HG03432 (cell line): ENCODE measurements around the gene ZNF860.
"Not testable (repeated sequence)": the region's sequence is repeated elsewhere in the genome, so short reads cannot be mapped to it uniquely, and the experiment has no call there.

Experiments used
- ATAC-seq: cut with Tn5 transposase; IDR thresholded peaks from one replicate; pipeline ENCODE4 v1.9.1; 2021; ENCODE audit warnings: mild to moderate bottlenecking, moderate library complexity; ENCODE audit not compliant: unreplicated experiment

The ZNF860 gene

DNA sequence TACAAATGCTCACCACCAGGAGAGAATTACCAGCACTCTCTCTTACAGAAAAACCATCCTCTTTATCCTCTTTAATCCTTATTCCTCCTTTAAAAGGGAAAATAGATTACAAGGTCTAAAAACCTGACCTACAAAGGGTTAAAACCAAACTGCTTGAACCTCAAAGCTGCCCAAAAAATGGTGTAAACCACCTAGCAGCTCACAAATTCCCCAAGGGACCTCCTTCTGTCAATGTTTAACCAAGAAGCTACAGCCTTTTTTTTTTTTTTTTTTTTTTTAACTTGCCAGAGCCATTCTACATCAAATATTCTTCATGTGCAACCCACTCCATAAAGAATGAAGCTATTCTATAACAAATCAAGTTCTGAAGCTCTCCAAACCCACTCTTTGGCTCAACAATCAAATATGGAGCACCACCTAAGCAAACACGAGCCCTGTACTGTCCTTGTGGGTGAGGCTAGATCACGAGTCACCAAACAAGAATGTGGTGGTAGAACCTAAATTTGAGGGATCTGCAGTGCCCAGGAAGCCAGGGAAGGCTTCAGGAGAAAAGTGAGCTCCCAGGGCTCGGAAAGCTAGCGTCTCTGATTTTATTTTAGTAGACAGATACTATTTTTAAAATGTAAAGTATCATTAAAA lies 20.6 kb upstream of the ZNF860 start:
- ATAC-seq = no peak

DNA sequence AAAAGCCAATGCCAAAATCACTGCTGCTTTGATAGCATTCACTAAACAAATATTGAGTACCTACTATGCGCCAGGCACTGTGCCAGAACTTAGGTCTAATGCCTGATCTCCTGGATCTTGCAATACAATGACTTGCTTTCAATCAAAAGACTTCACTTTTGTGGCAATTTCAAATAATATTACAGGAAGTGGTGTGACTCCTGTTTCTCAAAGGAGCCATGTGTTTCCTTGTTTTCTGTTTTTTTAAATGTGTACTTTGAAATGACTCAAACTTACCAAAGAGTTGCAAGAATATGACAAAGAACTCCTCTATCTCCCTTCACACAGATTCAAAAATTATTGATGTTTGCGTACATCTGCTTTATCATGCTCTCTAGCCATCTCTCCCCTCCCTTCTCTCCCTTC lies 18.7 kb upstream of the ZNF860 start:
- ATAC-seq = no peak

DNA sequence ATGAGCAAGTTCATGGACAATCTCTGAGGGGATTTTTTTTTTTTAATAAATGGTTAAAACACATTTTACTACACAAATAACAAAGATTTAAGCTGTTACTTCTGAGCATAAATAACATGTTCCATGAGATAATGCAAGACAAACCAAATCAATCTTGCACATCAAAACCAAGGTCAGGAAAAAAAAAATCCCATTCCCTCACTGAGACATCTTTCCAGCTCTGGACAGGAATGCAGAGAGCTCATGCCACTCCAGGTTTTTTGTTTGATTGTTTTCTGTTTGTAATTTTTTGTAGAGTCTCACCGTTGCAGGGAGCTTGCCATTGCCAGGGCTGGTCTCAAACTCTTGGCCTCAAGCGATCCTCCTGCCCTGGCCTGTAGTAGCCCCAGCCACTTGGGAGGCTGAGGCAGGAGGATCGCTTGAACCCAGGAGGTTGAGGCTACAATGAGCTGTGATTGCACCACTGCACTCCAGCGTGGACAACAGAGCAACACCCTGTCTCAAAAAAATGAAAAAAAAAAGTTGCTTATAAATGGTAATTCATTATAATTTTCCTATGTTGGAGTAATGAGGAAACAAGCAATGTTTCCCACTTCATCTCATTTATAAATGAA lies 14.5 kb upstream of the ZNF860 start:
- no peak for ATAC-seq

DNA sequence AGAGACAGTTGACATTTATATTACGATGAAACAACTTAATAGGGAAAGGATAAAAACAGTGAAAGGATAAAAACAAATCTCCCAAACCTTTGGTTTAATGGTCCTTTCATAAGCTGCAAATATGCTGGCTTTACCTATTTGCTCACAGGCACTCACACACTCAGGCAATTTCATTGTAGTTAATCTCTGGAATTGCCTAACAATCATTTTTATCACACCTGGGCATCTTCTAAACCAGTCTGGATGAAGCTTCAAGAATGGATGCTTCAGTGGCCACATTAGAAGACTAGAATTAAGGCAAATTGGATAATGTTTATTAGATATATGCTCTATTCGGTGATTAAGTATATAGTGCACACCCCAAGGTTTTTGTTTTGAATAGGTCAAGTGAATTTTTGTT lies 14.0 kb upstream of the ZNF860 start:
- no peak for ATAC-seq

DNA sequence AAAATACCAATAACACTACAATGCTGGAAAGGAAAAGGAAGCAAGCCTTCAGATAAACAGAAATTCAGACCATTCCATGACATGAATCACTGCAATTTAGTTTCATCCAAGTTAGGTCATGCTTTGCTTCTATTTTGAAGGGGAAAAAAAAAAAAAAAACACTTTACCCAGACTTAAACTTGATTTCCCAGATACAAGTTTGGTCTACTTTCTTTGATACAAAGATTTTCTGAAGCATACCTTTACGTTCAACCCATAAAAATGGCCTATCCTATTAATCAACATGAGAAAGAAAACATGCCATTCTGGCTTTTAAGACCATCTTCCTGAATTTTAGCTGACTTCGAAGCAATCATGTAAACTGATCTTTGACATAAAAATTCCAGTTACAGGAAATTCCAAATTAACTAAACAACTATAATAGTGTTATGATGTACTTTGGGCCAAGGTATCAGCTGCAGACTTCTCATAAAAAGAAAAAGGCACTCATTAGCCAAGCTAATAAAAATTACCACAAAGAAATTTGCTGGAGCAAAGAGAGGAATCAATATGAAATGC lies 13.1 kb upstream of the ZNF860 start:
- no peak for ATAC-seq

DNA sequence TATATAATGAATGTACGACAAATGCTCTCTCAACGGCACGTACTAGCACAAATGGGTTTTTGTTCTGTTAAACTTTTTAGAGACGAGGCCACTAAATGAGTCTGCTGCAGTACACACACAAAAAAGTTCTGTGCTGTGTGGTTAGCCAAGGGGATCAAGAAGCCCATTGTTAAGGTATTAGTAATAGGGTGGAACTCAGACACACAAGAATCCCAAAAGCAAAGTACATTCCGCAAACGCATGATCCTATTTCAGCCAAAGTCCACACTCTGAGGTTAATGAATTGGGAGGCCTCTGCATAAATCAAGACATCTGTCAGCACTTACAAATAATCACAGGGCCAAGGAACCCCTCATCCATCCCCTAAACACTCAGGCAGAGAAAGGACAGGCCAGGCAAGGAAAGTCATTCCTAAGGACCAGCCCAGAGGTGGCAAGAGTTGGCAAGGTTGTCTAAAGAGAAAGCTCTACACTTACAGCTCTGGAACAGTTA lies 12.6 kb upstream of the ZNF860 start:
- no peak for ATAC-seq

DNA sequence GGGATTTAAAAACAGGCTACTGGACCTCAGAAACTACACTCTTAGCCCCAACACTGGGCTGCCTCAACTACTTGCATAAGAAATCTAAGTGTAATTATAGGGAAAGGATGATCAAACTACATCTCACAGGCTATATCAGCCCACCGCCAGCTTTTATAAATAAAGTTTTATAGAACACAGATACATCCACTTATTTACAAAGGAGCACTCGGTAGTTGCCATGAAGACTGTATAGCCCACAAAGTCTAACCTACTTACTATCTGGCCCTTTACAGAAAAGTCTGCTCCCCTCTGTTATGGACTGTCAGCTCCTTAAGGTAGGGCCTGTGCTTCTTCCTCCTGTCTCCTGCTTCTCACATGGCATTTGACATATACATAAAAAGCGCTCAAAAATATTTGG lies 9.9 kb upstream of the ZNF860 start:
- no peak for ATAC-seq

DNA sequence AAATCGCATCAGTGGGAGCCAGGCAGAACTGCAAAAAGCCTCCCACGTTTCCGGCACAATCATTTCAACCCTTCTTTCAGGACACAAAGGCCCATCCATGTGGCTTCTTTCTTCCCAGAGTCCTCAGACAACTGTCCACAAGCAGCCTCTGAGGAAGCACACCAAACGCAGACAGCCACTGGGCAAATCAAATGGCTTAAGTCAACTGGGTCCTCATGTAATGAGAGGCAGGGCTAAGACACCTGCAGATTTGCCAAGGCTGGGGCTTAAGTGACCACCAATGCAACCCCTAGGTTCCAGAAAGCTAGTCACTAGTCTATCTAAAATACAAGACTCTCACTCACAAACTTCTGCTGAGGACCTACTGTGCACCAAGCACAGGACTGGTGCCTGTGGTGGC lies 8.5 kb upstream of the ZNF860 start:
- no peak for ATAC-seq

DNA sequence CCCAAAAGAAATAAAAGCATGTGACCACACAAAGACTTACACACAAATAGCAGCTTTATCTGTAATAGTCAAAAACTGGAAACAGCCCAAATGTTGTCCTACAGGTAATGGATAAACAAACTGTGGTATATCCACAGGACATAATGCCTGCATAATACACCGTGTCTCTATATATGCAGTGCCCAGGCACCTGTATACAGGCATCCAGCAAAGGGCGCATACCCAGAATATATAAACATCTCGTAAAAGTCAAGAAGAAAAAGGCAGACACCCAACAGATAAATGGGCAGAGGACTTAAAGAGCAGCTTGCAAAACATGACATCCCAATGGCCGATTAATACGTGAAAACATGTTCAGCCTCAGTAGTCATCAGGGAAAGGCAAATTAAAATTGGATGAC lies 7.7 kb upstream of the ZNF860 start:
- ATAC-seq = no peak

DNA sequence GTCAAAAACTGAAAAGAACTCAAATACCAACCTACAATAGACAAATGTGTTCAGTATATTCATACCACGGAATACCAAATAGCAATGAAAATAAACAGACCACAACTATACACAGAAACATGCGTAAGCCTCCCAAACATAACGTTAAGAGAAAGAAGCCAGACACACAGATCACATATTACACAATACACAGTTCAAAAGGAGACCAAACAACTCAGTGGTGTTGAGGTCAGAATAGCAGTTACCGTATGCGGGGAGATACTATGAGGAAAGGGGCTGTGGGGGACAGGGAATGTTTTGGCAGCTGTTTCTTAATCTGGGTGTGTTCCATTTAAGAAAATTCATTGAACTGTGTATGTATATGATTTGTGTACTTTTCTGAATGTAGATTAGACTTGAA lies 7.1 kb upstream of the ZNF860 start:
- no peak for ATAC-seq

DNA sequence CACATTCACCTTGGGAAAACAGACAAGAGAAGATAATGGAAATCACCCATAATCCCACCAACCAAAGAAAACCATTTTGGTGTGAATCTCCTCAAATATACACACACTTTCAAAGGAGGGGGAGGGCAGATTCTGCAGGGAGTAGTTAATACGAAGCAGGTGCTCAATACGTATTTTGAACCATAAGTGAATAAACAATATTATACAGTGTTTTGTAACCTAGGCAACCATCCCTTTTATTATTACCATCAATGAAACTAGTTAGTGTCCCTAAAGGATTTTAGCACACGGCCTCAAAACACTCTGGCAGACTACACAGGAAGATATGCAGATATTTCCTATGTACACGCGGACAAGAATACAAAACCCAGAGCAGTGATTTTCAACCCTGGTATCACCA lies 6.6 kb upstream of the ZNF860 start:
- ATAC-seq = no peak

DNA sequence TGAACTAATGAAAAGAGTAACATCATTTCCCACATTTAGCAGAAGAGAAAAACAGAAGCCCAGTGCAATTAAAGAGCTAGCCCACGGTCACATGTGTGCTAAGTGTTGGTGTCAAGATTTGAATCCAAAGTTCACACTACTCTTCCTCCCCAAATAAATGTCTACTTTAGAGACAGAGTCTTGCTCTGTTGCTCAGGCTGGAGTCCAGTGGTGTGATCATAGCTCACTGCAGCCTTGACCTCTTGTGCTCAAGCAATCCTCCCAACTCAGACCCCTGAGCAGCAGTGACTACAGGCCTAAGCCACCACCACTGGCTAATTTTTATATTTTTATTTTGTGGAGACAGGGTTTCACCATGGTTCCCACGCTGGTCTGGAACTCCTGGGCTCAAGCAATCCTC lies 5.2 kb upstream of the ZNF860 start:
- ATAC-seq = no peak

DNA sequence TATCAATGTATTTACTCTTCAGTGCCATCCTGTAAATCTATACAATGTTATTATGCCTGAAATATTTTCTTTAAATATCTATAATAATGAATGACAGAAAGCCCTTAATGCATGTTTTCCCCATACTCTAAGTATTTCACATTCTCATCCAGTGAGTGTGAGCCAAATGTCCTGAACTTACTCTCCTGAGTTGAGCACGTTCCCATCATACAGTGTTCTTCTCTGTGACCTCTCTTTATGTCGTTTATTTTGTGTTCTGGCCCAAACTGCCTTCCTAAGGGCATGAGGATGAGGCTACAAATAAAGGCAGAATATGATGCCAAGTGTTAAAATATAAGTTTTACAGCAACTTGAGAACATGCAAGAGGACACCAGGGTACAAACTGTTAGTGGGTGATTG lies 3.8 kb upstream of the ZNF860 start:
- no peak for ATAC-seq

DNA sequence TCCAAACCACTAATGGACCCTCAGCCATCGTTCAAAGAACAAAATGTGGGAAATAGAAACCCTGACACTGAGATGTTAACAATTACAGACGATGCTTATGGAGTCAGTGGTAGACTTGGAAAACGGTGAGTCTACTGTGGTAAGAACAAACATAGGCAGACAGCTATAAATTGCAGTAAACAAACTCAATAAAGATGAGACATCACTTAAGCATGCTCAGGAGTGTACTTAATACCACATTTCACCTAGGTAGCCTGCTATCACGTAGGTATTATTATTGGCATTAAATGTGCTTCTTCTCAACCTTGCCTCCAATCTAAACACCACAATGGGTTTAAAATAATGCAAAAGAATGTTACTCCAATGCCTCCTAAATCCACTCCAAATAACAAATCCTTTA lies 3.0 kb upstream of the ZNF860 start:
- ATAC-seq = no peak

DNA sequence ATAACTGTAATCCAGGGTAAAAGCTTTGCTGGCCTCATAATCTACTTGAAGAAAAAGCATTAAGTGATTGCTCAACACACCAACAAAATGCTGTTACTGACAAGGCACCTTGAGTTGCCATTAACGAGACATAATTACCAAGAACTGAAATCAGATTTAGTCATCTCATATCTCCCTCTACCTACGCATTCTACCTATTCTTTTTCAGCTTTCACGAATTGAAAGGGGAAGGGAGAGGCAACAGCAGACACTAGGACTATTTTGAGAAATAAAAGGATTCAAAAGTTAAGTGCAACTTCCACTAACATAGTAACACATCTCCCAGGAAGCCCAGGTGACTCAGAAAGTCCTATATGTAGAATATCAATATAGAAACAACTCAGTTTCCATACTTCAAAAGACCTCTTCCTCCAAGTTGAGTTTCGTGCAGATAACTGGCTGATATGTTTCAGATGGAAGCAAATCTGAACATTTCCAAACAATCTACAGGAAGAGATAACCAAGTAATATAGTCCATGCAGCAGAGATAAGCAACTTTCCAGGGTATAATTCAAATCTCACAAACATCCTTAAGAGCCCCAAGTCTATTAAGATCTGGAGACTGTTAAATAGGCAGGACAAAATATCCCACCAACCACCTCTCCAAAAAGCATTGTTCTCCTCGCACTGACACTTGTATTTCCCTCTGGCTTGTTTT lies 2.4 kb upstream of the ZNF860 start:
- ATAC-seq = peak; percentile 63

DNA sequence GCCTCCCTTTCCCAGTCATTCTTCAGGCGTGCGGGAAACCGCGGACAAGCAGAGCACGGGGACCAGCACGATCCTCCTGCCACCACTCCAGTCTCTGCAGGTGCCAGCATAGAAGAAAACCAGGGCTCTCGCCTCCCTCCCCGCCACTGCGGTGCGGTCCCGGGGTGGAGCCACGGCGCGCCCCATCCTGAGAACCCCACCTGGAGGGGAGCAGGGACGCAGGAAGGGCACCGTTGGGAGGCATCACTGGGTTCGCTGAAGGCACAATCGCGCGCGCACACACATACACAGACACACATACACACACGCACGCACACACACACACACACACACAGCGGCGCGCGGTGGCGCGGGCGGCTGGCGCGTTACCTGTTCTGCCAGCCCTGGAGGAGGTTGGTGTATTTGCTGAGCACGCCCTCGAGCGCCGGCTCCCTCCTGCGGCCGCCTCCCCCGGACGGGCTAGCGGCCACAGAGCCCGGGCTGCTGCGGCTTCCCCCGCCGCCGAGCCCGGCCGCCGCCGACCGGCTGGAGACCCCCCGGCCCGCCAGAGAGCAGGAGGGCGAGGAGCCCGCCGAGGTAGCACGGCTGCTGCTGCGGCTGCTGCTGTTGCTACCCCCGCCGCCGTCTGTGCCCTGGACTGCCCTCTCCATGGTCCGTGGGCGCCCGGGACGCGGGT lies 882 bp upstream of the ZNF860 start:
- ATAC-seq = peak; percentile 45

DNA sequence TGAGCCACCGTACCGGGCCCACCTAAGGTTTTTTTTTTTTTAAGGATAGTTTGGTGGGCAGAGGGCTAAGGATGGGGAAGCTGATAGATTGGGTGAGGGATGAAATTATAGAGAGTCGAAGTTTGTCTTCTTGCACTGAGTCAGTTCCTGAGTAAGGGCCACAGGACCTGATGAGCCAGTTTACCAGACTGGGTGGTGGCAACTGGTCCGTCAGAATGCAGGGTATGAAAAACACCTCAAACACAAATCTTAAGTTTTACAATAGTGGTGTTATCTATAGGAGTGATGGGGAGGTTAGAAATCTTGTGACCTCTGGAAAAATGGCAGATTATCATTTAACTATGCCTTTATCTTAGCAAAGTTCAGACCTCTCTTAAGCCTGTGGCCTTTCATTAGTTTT lies 2.8 kb downstream of the ZNF860 start:
- no peak for ATAC-seq

DNA sequence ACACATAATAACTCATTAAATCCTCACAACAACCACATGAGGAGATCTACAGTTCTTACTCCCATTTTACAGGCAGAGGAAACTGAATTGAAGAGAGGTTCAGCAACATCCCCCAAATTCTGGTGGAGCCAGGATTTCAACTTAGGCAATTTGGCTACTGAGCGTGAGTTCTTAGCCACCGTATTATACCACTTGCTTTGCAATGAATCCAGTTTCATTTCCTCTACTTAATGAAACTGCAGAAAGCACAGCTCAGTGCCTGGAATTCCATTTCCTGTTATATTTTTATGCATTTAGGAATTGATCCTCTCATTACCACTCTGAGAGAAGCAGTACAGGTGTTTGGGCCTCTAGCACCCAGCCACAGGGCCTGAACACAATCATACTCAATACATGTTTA lies 4.3 kb downstream of the ZNF860 start:
- no peak for ATAC-seq

DNA sequence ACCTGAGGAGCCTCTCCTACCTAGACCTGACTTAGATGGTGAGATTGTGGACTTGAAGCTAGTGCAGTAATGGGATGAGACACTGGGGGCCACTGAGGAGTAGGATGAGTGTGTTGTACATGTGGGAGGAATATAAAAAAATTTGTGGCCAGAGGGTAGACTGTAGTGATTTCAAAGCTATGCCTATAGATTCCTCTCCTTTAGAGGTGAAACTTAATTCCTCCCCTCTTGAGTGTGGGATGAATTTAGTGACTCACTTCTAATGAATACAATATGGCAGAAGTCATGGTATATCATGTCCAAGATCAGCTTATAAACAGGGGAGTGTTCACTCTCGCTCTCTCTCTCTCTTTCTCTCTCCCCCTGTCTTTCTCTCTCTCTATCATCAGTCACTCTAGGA lies 6.7 kb downstream of the ZNF860 start:
- no peak for ATAC-seq

DNA sequence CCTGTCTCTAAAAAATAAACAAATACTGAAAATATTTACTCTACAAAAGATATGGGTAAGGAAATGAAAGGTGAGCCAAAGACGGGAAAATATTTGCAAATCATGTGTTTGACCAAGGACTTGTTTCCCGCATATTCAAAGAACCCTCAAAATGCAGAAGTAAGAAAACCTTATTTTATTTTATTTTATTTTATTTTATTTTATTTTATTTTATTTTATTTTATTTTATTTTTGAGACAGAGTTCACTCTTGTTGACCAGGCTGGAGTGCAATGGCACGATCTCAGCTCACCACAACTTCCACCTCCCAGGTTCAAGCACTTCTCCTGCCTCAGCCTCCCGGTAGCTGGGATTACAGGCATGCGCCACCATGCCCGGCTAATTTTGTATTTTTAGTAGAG lies 11.4 kb downstream of the ZNF860 start:
- ATAC-seq = not testable (repeated sequence)

DNA sequence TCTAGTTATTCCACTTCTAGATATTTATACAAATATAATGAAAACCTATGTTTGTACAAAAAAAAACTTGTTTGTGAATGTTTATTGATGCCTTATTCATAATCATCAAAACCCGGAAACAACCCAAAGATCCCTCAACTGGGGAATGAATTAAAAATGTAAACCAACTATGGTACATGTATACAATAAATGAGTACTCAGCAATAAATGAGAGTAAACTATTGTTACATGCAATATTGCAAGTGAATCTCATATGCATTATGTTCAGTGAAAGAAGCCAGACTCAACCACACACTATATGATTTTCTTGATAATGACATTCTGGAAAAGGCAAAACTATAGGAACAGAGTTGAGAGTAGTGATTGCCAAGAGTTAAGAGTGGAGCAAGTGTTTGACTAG lies 12.3 kb downstream of the ZNF860 start:
- ATAC-seq = no peak

DNA sequence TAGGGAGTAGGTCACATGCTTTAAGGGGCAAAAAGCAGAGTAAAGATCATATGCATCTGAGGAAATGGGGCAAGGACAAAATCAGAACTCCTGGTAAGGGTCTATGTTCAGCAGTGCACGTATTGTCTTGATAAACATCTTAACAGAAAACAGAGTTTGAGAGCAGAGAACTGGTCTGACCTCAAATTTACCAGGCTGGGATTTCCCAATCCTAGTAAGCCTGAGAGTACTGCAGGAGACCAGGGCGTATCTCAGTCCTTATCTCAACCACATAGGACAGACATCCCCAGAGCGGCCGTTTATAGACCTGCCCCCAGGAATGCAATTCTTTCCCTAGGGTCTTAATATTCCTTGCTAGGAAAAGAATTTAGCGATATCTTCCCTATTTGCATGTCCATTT lies 13.5 kb downstream of the ZNF860 start:
- ATAC-seq = not testable (repeated sequence)
